ENCODE data around the gene SUSD4.

Gene SUSD4

GRCh38 chr1:223230161-223230881 lies 133.7 kb downstream of the SUSD4 start:
- DNase-seq (ENCODE audit: low read depth) = peak; percentile 85

DNA sequence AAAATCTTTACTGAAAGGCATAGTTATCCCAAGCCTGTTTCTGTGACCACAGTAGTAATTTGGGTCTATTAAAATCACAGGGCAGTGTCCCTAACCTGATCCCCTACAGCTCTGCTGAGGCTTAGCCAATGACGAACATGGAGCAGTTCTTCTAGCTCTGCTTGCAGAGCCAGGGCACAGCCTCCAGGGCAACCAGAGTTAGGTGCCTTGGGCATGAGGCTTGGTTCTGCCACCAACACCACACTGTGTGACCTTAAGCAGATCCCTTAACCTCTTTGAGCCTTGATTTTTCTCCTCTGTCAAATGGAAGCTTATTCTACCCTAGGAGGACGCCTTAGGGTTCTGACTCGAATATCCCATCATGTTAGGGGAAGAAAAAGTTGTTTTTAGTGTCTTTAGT lies 134.2 kb downstream of the SUSD4 start:
- DNase-seq (ENCODE audit: low read depth) = no peak

- no peak for DNase-seq (ENCODE audit: low read depth)
Measured at GRCh38 chr1:223228931-223229528, 134.9 kb downstream of the SUSD4 start.

DNA sequence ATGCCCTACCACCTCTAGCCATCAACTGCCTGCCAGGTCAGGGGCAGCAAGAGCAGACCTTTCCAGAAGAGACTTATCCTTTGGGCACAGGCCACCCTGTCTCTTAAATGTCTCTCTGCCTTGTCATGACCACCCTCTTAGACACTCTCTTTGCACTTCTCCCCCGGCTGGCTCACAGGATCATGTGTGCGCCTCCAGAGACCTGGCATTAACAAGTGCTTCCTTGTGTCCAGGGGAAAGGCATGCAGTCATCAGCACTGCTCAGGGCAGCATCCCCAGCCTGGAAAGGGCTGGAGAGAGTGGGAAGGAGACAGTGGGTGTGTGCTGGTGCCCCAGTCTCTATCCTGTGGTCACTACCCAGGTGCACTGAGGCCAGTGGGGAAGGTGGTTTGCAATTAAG lies 135.8 kb downstream of the SUSD4 start:
- DNase-seq (ENCODE audit: low read depth) = no peak

DNA sequence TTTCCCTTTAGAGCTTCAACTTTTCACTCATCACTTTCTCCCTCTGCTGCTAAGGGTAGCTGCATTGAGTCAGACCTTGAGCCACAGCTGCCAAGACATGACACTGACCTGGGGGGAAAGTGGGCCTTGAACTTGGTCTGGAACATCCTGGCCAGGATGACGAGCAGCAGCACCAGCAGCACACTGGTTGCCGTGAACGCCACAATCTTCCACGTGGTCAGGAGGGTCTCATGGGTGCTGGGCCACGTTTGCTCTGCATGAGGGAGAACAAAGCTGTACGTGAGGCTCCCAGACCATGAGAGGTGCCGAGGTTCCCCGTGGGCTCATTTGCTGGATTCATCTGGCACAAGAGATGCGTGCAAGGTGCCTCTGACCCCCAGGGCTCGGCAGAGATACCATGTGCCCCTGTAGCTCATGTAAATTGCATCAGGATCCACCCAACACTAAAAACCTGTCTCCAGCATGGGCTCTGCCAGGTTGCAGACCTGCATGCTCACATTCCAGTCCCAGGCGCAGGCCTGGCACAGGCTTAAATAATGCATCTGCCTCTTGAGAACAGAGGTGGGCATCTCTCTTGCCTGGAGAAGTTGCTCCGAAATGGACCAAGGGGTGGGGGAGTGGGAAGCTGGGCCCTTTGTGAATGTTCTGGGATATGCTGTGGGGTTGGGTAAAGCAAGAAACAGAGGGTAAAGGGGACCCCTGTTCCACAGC lies 136.3 kb downstream of the SUSD4 start:
- no peak for DNase-seq (ENCODE audit: low read depth)

DNA sequence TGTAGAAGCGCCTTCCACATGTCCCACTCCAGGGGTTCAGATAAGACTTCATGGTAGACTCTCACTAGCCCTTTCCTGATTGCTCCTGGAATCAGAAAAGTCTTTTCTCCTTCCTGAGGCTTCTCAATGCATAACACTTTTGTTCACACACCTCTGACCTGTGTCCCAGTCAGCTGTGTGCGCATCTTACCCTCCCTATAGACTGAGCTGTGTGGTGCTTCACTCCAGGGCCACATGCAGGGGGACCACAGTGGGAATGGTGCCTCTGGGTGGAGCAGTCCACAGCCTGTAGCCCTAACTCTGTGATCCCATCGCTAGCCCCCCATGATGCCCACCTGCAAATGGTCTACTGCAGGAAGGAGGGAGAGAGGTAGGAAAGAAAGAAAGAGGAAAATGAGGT lies 136.9 kb downstream of the SUSD4 start:
- DNase-seq (ENCODE audit: low read depth) = no peak

DNA sequence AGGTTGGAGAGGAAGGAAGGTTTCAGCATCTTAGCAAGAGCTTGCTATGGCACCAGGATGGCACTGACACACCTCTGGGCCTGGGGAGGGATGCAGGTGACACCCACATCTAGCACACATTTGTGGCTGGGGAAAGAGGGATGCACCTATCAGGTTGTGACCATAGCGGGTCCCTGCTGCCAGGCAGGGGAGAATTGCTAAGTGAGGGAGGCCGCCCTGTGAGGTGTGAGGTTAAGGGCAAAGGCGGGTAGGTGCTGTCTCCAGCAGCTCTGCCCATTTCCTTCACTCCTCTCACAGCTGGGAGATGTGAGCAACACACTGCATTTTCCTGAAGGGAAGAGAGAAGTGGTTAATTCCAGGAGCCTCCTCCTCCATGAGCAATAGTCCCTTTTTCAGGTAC lies 137.7 kb downstream of the SUSD4 start:
- no peak for DNase-seq (ENCODE audit: low read depth)

- no peak for DNase-seq (ENCODE audit: low read depth)
Measured at GRCh38 chr1:223225481-223225880, 138.5 kb downstream of the SUSD4 start.

DNA sequence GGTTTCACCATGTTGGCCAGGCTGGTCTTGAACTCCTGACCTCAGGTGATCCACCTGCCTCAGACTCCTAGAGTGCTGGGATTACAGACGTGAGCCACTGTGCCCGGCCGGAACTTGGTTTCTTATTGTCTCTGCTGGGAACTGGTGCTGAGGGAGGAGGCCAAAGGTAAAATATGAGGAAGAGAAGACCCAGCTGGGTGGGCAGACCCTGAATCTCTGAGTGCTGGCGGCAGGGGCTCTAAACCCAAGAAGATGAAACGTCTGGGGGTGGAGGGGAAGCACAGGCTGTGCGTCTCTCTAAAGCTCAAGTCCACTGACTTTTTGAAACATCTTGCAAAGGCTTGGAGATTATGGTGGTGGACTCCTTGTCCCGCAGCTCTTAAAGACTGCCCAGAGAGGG lies 138.9 kb downstream of the SUSD4 start:
- no peak for DNase-seq (ENCODE audit: low read depth)

DNA sequence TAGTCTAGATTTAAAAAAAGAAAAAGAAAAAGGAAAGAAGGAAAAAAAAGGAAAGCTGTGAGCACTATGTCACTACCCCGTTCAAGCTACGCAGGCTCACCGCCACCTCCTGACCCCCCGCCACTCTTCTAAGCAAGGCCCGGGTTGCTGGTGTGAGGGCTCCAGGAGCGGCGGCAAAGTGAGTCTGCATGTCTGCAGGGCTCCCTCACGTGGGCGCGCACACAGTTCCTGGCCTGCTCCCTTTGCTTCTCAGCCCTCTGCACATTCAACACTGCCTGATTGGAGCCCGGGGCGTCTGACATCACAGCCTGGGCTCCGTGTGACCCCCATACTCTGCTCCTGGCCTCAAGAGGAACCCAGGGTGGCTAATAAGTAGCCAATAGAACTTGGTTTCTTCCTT lies 139.5 kb downstream of the SUSD4 start:
- DNase-seq (ENCODE audit: low read depth) = no peak

GRCh38 chr1:223223091-223223995 lies 140.6 kb downstream of the SUSD4 start:
- no peak for DNase-seq (ENCODE audit: low read depth)

DNA sequence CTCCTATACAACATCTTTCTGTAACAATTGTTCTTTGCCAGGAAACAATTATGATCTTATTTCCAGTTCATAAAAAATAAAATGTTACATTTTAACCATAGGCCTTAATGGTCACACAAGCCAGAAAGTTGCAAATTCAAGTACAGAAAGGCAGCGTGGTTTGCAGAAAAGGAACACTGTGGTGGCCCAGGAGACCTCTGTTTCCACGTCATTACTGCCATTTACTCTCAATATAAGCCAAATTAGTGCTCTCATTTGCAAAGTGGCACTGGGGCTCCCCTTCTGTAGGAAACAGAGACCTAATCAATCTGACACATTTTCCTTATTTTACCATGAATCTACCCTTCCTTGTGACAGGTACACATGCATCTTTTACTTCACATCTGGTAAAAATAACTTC lies 141.6 kb downstream of the SUSD4 start:
- DNase-seq (ENCODE audit: low read depth) = no peak

- no peak for DNase-seq (ENCODE audit: low read depth)
Measured at GRCh38 chr1:223221686-223222085, 142.3 kb downstream of the SUSD4 start.

DNA sequence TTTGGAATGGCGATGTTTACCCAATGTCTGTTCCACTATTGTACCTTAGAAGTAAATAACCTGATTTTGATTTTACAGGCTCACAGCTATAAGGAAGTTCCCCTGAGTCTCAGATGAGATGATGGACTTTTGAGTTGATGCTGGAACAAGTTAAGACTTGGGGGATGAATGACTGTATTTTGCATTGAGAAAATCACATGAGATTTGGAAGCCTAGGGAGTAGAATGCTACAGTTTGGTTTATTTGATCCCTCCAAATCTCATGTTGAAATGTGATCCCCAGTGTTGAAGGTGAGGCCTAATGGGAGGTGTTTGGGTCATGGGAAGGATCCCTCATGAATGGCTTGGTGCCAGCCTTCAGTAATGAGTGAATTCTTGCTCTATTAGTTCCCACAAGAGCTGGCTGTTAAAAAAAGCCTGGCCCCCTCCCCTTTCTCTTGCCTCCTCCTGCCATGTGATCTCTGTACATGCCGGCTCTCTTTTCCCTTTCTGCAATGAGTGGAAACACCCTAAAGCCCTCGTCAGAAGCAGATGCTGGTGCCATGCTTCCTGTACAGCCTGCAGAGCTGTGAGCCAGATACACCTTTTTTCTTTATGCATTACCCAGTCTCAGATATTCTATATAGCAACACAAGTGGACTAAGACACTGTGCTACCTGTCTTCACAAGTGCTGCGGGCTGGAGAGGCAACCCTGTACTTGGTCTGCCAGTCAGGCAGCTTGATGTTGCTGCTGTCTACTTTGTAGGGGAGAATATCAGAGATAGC lies 143.9 kb downstream of the SUSD4 start:
- DNase-seq (ENCODE audit: low read depth) = no peak

DNA sequence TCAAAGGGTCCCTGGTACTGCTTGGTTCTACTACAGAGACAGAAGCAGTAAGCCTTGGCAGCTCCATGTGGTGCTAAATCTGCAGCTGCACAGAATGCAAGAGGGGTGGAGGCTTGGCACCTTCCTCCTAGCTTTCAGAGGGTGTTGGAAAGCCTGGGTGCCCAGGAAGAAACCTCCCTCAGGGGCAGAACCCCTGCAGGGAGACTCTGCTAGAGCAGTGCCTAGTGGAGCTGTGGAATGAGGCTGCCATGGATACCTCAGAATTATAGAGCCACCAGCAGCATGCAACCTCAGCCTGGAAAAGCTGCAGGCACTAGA lies 144.7 kb downstream of the SUSD4 start:
- no peak for DNase-seq (ENCODE audit: low read depth)

- no peak for DNase-seq (ENCODE audit: low read depth)
Measured at GRCh38 chr1:223217781-223218180, 146.2 kb downstream of the SUSD4 start.

GRCh38 chr1:223216531-223217205 lies 147.3 kb downstream of the SUSD4 start:
- DNase-seq (ENCODE audit: low read depth) = no peak

DNA sequence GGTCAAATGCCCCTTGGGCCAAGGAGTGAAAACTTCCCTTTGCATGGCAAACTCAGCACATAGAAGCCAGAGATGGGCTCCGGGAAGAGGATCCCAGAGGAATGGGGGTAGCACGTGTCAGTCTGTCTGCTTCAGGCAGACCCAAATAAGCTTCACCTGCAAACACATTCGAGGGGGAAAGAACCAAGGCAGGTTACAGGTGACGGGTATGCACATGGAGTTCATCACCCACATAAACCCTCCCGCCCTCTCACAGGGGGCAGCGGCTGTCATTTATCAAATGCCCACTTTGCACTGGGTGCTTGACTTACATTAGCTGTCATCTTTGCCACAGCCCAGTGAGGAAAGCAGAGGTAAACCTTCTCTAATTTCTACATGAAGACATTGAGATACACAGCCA lies 147.9 kb downstream of the SUSD4 start:
- no peak for DNase-seq (ENCODE audit: low read depth)

DNA sequence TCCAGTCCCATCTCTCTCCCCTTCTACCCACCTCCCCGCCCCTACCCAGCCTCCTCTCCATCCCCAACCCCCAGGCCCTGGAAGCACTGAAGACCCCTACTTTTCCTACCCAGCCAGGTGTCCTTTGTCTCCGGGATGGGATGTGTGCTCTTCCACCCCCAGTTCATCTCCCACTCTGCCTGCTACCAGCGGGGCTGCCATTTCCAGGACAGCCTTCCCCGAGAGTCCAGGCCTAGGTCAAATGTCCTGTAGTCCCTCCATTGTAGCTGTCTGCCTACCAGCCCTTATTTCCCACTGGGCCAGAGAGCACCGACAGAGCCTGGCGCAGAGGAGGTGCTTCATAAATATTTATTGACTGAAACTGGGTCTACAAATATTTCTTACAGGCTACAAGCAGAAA lies 148.9 kb downstream of the SUSD4 start:
- DNase-seq (ENCODE audit: low read depth) = no peak

GRCh38 chr1:223214261-223214807 lies 149.6 kb downstream of the SUSD4 start:
- no peak for DNase-seq (ENCODE audit: low read depth)

DNA sequence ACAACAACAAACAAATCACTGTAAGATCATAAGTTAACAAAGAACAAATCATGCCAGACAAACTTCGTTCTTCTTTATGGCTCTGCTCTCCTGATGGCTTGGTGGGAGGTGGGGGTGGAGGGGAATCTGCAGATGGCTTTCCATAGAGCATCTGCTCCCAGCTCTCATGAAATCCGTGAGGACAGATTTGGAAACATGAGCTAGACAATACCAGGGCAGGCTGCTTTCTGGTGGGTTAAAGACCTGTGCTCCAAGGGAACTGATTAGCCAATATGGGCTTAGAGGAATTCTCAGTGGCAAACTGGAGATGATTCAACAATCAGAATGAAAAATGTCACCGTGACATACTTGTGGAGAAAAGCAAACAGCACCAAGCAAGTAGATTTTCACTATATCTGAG lies 151.5 kb downstream of the SUSD4 start:
- DNase-seq (ENCODE audit: low read depth) = no peak

Measured in non-pigmented ciliary epithelial cell (primary cell).